GM04503 (cell line): Measurements from ENCODE around the gene IL25.
"Not testable (repeated sequence)": the region's sequence is repeated elsewhere in the genome, so short reads cannot be mapped to it uniquely, and the experiment has no call there.

Experiments
- DNase-seq: peaks from one replicate; pipeline ENCODE4 v3.0.0-alpha.2; 2012; ENCODE audit warnings: low read depth

IL25 gene

GRCh38 chr14:23389871-23390270 lies 17.3 kb downstream of the IL25 start:
- DNase-seq: not testable (repeated sequence)

GRCh38 chr14:23392613-23393012 lies 20.0 kb downstream of the IL25 start:
- DNase-seq: no peak

- DNase-seq: no peak
Observed at GRCh38 chr14:23396126-23396525, 23.5 kb downstream of the IL25 start.

- no peak for DNase-seq
Observed at GRCh38 chr14:23396781-23397407, 24.3 kb downstream of the IL25 start.

GRCh38 chr14:23398348-23398747 lies 25.7 kb downstream of the IL25 start:
- no peak for DNase-seq

- DNase-seq: no peak
Observed at GRCh38 chr14:23399136-23399535, 26.5 kb downstream of the IL25 start.

GRCh38 chr14:23399591-23399990 lies 27.0 kb downstream of the IL25 start:
- DNase-seq: no peak

- DNase-seq: not testable (repeated sequence)
Observed at GRCh38 chr14:23400496-23401149, 28.0 kb downstream of the IL25 start.

- DNase-seq: no peak
Observed at GRCh38 chr14:23401291-23401690, 28.7 kb downstream of the IL25 start.

- DNase-seq: no peak
Observed at GRCh38 chr14:23402296-23403138, 29.9 kb downstream of the IL25 start.

GRCh38 chr14:23403139-23403438 lies 30.5 kb downstream of the IL25 start:
- no peak for DNase-seq

GRCh38 chr14:23403908-23404307 lies 31.3 kb downstream of the IL25 start:
- no peak for DNase-seq

- no peak for DNase-seq
Observed at GRCh38 chr14:23404331-23404900, 31.8 kb downstream of the IL25 start.

- DNase-seq: no peak
Observed at GRCh38 chr14:23405096-23405495, 32.5 kb downstream of the IL25 start.

GRCh38 chr14:23405516-23406025 lies 33.0 kb downstream of the IL25 start:
- no peak for DNase-seq

GRCh38 chr14:23406244-23406643 lies 33.6 kb downstream of the IL25 start:
- DNase-seq: no peak

- no peak for DNase-seq
Observed at GRCh38 chr14:23406725-23407355, 34.2 kb downstream of the IL25 start.

- no peak for DNase-seq
Observed at GRCh38 chr14:23407516-23408306, 35.1 kb downstream of the IL25 start, which contains the start of gene MYH6. Gene MYH6, minus strand, starts transcription at chr14:23408273. Its CDS starts 1,050 bp downstream, at chr14:23407223.

GRCh38 chr14:23408307-23408630 lies 35.7 kb downstream of the IL25 start:
- DNase-seq: no peak

- DNase-seq: no peak
Observed at GRCh38 chr14:23409475-23409874, 36.9 kb downstream of the IL25 start.

GRCh38 chr14:23409966-23410635 lies 37.5 kb downstream of the IL25 start:
- DNase-seq: no peak
